Embryonic facial prominence (tissue), 1 donor: Measurements from ENCODE around the gene MTUS2.

Source experiments
- DNase-seq: peaks from one replicate; pipeline ENCODE4 v3.0.0-alpha.2; 2016; ENCODE audit errors: extremely low spot score

Gene MTUS2

GRCh38 chr13:29484236-29484635 lies 664.1 kb downstream of the MTUS2 start:
- no peak for DNase-seq

DNA sequence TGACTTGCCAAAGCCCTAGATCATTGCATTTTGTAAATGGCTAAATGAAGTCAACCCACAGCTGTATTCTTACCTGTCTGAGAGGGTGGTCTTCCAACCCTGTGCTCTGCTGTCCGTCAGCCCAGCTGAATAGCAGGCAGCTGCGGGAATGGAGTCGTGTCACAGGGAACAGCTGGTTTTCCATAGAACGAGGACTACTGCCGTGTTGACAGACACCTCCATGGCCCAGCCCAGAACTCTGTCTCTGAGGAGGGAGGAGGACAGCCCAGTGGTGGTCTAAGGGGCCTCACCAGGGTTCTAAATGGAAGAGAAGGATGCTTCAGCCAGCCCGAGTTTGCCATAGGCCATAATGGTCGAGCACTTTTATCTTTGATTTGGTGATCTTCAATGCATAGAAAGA lies 664.7 kb downstream of the MTUS2 start:
- DNase-seq = no peak

DNA sequence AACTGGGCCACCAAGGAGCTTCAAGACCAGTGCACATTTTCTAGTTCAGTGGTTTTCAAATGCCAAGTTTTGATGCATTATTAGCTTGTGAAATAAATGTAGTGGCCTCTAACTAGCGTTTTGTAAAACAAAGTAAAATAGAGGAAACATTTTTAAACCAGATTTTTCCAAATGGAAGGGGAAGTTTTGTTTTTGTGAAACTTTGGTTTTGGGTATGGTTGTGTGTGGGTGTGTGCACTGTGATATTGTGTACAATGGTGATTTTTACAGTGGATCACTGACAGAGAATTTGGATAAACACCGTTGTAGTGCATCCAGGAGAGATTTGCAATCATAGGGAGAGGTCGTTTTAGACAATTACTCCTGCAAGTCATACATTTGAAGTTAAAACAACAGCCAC lies 666.4 kb downstream of the MTUS2 start:
- DNase-seq = no peak

DNA sequence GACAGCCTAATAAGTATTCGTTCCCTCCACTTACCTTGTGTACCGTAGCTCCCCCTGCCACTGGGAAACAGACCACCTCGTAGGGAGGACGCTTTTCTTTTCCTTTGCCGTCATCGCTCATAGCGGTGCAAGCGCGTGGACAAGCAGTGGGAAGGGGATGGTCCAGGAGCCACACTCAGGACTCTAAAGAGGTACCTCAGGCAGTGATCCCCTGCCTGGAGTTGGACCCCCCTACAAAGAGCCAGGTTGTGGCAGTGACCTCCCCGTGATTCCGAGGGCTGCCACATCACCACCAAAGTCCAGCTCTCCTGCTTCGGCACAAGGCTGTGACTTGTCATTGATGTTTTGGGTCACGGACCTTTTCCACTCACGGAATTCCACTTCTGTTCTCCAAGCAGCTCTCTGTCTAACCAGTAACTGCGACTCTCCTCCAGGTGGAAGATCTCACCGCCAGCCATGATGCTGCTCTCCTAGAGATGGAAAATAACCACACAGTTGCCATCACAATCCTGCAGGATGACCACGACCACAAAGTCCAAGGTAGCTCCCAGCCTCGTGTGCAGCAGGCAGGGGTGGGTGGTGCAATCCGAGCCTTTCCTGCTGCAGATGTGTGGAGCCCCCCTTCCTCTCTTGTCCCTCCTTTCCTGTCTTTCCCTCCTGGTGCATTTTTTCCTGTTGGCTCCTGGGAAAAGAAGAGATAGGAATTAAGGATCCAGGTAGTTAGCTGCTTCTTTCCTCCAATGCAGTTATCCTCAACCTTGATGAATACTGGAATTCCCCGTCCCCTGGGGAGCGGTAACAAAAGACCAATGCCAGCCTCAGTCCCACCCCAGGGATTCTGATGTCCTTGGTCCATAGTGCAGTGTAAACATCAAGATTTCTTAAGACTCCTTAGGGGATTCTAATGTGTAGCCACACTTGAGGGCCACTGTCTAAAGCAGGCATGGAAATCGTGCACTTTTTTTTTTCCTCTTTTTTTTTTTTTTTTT lies 667.6 kb downstream of the MTUS2 start:
- DNase-seq = no peak

GRCh38 chr13:29489650-29490560 lies 669.8 kb downstream of the MTUS2 start:
- no peak for DNase-seq

DNA sequence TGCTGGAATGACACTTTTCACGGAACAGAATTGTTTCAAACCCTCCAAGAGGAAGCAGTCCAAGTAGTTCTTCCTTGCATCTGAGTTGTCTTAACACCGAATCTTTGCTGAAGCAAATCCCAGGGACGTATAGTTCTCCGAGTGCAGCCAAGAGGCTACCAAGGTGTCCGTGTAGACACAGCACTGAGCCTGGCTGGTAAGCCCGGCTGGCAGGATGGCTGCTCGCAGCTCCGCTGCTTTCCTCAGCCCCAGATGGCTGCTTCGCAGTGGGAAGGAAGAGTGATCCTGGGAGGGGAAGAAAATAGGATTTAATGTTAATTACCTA lies 670.4 kb downstream of the MTUS2 start:
- no peak for DNase-seq

GRCh38 chr13:29491248-29491647 lies 671.1 kb downstream of the MTUS2 start:
- no peak for DNase-seq

- DNase-seq = no peak
Measured at GRCh38 chr13:29493796-29494195, 673.7 kb downstream of the MTUS2 start.

DNA sequence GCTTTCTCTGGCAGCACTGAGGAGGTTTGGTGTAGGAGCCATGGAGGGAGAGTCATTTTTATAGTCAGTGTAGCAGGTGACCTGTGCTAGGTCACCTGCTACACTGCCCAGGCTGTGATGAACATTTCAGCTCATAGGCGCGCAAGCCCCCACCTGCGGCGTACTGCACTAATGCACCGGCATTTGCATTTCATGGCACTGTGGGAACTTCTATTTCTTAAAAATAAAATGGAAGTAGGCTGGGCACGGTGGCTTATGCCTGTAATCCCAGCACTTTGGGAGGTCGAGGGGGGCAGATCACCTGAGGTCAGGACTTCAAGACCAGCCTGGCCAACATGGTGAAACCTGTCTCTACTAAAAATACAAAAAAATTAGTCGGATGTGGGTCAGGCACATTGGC lies 674.4 kb downstream of the MTUS2 start:
- DNase-seq = no peak

GRCh38 chr13:29496241-29496712 lies 676.1 kb downstream of the MTUS2 start:
- DNase-seq = no peak

GRCh38 chr13:29497137-29497654 lies 677.1 kb downstream of the MTUS2 start:
- DNase-seq = no peak

- no peak for DNase-seq
Measured at GRCh38 chr13:29498426-29499040, 678.4 kb downstream of the MTUS2 start.

- DNase-seq = no peak
Measured at GRCh38 chr13:29499506-29500165, 679.5 kb downstream of the MTUS2 start.

GRCh38 chr13:29500386-29500785 lies 680.2 kb downstream of the MTUS2 start:
- DNase-seq = no peak

DNA sequence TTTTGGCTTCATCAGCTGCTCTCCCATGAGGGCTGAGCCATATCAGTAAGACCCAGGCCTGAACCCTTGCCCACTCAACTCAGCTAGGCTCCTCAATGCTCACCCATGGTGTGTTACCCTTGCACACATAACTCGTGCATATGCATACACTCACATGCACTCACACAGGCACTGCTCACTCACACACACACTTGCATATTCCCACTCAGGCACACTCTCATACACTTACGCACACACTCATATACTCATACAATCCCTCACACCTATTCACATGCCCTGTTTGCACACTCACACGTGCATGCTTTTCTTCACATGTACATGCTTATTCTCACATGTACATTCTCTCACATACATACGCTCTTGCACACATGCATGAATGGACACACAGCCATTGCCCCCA lies 681.5 kb downstream of the MTUS2 start:
- DNase-seq = no peak

DNA sequence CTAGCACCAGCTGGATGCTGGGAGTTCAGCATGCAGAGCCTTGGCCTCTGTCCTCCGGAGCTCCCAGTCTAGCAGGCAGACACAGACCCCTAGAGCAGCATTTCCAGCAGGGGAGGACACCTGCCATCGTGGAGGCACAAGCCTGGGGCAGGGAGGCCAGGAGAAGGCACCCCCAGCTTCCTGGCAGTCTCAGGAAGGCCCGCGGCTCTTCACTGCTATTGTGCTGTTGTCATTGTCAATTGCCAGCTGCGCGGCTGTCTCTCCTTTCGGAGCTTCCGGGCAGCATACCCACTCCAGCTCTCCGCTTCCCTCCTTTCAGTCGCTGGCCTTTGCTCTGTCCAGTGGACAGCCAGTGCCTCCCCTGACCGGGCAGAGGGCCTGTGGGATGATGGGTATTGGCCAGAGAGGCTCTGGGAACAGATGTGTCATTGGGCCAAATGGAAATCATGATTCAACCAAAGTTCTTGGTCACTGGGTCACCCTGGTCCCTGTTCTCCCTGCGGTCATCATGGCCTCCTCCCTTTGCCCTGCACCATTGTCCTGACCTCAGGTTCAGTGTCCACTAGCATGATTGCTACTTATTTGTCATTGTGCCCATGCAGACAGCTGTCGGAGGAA lies 682.4 kb downstream of the MTUS2 start:
- DNase-seq = no peak

DNA sequence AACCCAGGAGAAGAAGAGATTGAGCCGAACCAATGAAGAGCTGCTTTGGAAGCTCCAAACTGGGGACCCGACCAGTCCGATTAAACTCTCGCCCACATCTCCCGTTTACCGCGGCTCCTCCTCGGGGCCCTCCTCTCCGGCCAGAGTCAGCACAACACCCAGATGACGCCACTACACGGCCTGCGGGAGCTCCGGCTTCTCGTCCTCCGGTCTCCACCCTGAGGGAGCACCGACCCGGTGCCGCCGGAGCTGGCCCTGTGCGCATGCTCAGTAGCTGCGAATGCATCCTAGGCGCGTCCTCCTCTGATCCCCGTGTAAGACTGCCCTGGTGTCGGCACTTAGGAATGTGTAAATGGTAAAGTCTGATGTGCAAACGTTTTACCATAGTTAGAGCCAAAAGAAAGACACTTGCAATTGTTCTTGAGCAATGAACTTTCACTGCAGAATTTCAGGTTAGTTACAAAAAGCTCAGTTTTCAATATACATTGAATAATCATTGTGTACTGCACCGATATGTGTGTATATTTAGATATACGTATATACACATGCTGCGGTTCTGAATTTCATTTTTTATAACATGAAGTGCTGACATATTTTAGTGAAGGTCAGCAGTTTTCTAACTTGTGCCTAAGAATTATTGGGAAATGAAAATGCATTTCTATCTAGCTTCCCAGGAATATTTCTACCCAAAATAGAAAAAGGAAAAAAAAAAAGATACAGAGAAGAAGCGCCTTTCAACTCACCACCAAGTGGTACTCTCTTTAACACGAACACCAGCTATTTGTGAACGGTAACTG lies 683.1 kb downstream of the MTUS2 start:
- no peak for DNase-seq

GRCh38 chr13:29504691-29505090 lies 684.6 kb downstream of the MTUS2 start:
- no peak for DNase-seq

- no peak for DNase-seq
Measured at GRCh38 chr13:29505511-29505910, 685.4 kb downstream of the MTUS2 start.

GRCh38 chr13:29505950-29506349 lies 685.8 kb downstream of the MTUS2 start:
- no peak for DNase-seq
